Thyroid gland (tissue), 4 donors: ENCODE results near the gene USP15. TPM values are rescaled to one million over a fixed set of nuclear protein-coding genes. Genes with fewer than 3 reads are reported as not detected.

ENCODE experiments used
- DNase-seq, 2 donors: peaks; one replicate each; pipeline ENCODE4 v3.0.0-alpha.2; 2019
- H3K27ac ChIP-seq, 3 donors: fragments of 200-600 bp; sonication (generic); 1 replicate in 2 of 3; 2 replicates in 1 of 3; pipeline ENCODE4 v1.5.1; 2016 to 2019; ENCODE audit warnings: mild to moderate bottlenecking in 1 of 3, moderate library complexity in 1 of 3
- H3K27me3 ChIP-seq: fragments of 200-600 bp; sonication (generic); one replicate; pipeline ENCODE4 v1.5.1; 2019
- H3K36me3 ChIP-seq, 2 donors: fragments of 200-600 bp; sonication (generic); one replicate each; pipeline ENCODE4 v1.5.1; 2016 to 2019
- H3K4me1 ChIP-seq, 2 donors: fragments of 200-600 bp; sonication (generic); one replicate each; pipeline ENCODE4 v1.5.1; 2017 to 2019
- H3K4me3 ChIP-seq, 3 donors: fragments of 200-600 bp; sonication (generic); replicated peaks in 1 of 3; 1 replicate in 2 of 3; 2 replicates in 1 of 3; pipeline ENCODE4 v1.5.1; 2016; ENCODE audit warnings: mild to moderate bottlenecking in 1 of 3
- H3K9me3 ChIP-seq: fragments of 200-600 bp; sonication (generic); one replicate; pipeline ENCODE4 v1.5.1; 2017
- CTCF ChIP-seq, 6 experiments: fragments of 200-600 bp in 3 of 6; fragments of 450-650 bp in 3 of 6; sonication (generic) in 3 of 6; IDR thresholded peaks; one replicate each; pipeline ENCODE4 v1.5.1; 2016 to 2019; ENCODE audit warnings: antibody characterized with exemption in 6 of 6, mild to moderate bottlenecking in 2 of 6, inconsistent platforms in 1 of 6, moderate library complexity in 1 of 6
- POLR2A ChIP-seq, 2 donors: fragments of 450-650 bp; IDR thresholded peaks; one replicate each; pipeline ENCODE4 v1.6.1; 2017; ENCODE audit warnings: antibody characterized with exemption in 2 of 2, mild to moderate bottlenecking in 2 of 2, moderate library complexity in 1 of 2
- whole genome bisulfite sequencing, 2 donors: methylation state at CpG; one replicate each; pipeline ENCODE4 v1.1.5; 2017; 5-methylcytosine and 5-hydroxymethylcytosine counted together
- intact Hi-C: fragments of 100-400 bp; cut with DNase I; formaldehyde crosslinking; loops from one replicate; pipeline ENCODE4 v1.15.1; 2023
- total RNA-seq, 4 donors: library from RNA; depleted of rRNA; stranded (reverse); fragments of >200 nt; gene quantifications; one replicate each; pipeline ENCODE4 v1.2.3, GENCODE V29; 2016

The USP15 gene
- total RNA-seq, 4 donors from 2014 or later, result 57.3 to 139 (median 70.2) TPM

GRCh38 chr12:62265511-62265910, 5.3 kb downstream of the USP15 start:
- no peak for TF ChIP-seq POLR2A (IDR thresholded peaks at IDR 0.05)
- intact Hi-C loops, result no loop called here
- no peaks in the 10 kb centered on the region for H3K36me3 ChIP-seq
- no peak overlapping the region for H3K27ac ChIP-seq
- no peaks in the 10 kb centered on the region for H3K9me3 ChIP-seq
- 96 to 97% methylated on average over 4 of the region's 4 CpGs for WGBS, 2 donors
- H3K4me1 ChIP-seq, result peaks cover 26 to 50% of the 10 kb centered on the region in 2 donors
- DNase-seq, result no peak
- no peaks in the 10 kb centered on the region for H3K27me3 ChIP-seq
- H3K4me3 ChIP-seq, result no peak overlapping the region

GRCh38 chr12:62267026-62267425, 6.8 kb downstream of the USP15 start:
- no peaks in the 10 kb centered on the region for H3K36me3 ChIP-seq
- intact Hi-C loops, result no loop called here
- 81 to 87% methylated on average over 2 of the region's 2 CpGs for WGBS, 2 donors

GRCh38 chr12:62267480-62267879, 7.3 kb downstream of the USP15 start:
- intact Hi-C loops, result no loop called here
- no peak overlapping the region for H3K27ac ChIP-seq
- TF ChIP-seq CTCF (IDR thresholded peaks at IDR 0.05), result no peak
- TF ChIP-seq POLR2A (IDR thresholded peaks at IDR 0.05), result no peak
- 67 to 78% methylated on average over 1 of the region's 1 CpG for WGBS, 2 donors
- no peaks in the 10 kb centered on the region for H3K27me3 ChIP-seq
- H3K4me3 ChIP-seq, result no peak overlapping the region
- H3K36me3 ChIP-seq, result no peaks in the 10 kb centered on the region
- no peak for DNase-seq
- no peaks in the 10 kb centered on the region for H3K9me3 ChIP-seq
- peaks cover 11 to 34% of the 10 kb centered on the region in 2 donors for H3K4me1 ChIP-seq

More at GRCh38 chr12:62267026-62267425, 6.8 kb downstream of the USP15 start:
- Histone ChIP-seq H3K4me1 (peaks cover 16 to 39% of the 10 kb centered on the region in 2 donors), H3K27me3 (no peaks in the 10 kb centered on the region), H3K9me3 (no peaks in the 10 kb centered on the region), H3K27ac (no peak overlapping the region), H3K4me3 (no peak overlapping the region)
- no peak for DNase-seq
- TF ChIP-seq CTCF (IDR thresholded peaks at IDR 0.05), result no peak
- no peak for TF ChIP-seq POLR2A (IDR thresholded peaks at IDR 0.05)

- no peak for TF ChIP-seq POLR2A (IDR thresholded peaks at IDR 0.05)
- TF ChIP-seq CTCF (IDR thresholded peaks at IDR 0.05), result no peak
- Histone ChIP-seq H3K27ac (no peak overlapping the region), H3K4me3 (no peak overlapping the region), H3K4me1 (peaks cover 12 to 37% of the 10 kb centered on the region in 2 donors), H3K9me3 (no peaks in the 10 kb centered on the region), H3K27me3 (no peaks in the 10 kb centered on the region), H3K36me3 (no peaks in the 10 kb centered on the region)
- DNase-seq, result no peak
- intact Hi-C loops, result no loop called here
- 85 to 86% methylated on average over 3 of the region's 3 CpGs for WGBS, 2 donors
Measured at GRCh38 chr12:62268956-62269355, 8.8 kb downstream of the USP15 start.

GRCh38 chr12:62269464-62270228, 9.4 kb downstream of the USP15 start:
- TF ChIP-seq CTCF (IDR thresholded peaks at IDR 0.05) (no peak), POLR2A (IDR thresholded peaks at IDR 0.05) (no peak)
- intact Hi-C loops, result no loop called here
- Histone ChIP-seq H3K27ac (no peak overlapping the region), H3K27me3 (no peaks in the 10 kb centered on the region), H3K36me3 (no peaks in the 10 kb centered on the region), H3K4me1 (peaks cover 15 to 43% of the 10 kb centered on the region in 2 donors), H3K4me3 (no peak overlapping the region), H3K9me3 (no peaks in the 10 kb centered on the region)
- 92 to 94% methylated on average over 3 of the region's 3 CpGs for WGBS, 2 donors
- no peak for DNase-seq
